Osteocyte (in vitro differentiated cells): Measurements from ENCODE around the gene GLIS1. TPM values are rescaled to one million over a fixed set of nuclear protein-coding genes. Genes with fewer than 3 reads are reported as not detected.

ENCODE experiments used
- DNase-seq: peaks from one replicate; pipeline ENCODE4 v3.0.0; 2021; ENCODE audit warnings: mixed read lengths; ENCODE audit not compliant: unreplicated experiment; ENCODE audit errors: extremely low spot score
- H3K27ac Mint-ChIP-seq: one replicate; pipeline ENCODE4 v1.8.0; 2021; ENCODE audit warnings: mild to moderate bottlenecking, mixed read lengths; ENCODE audit not compliant: unreplicated experiment
- H3K27me3 Mint-ChIP-seq: one replicate; pipeline ENCODE4 v1.8.0; 2021; ENCODE audit warnings: mixed read lengths; ENCODE audit not compliant: unreplicated experiment
- H3K36me3 Mint-ChIP-seq: one replicate; pipeline ENCODE4 v1.8.0; 2021; ENCODE audit warnings: mixed read lengths; ENCODE audit not compliant: unreplicated experiment
- H3K4me1 Mint-ChIP-seq: one replicate; pipeline ENCODE4 v1.8.0; 2021; ENCODE audit warnings: mixed read lengths; ENCODE audit not compliant: unreplicated experiment
- H3K4me3 Mint-ChIP-seq: one replicate; pipeline ENCODE4 v1.8.0; 2021; ENCODE audit warnings: mild to moderate bottlenecking, moderate library complexity, mixed read lengths; ENCODE audit not compliant: unreplicated experiment
- H3K9me3 Mint-ChIP-seq: one replicate; pipeline ENCODE4 v1.8.0; 2021; ENCODE audit warnings: mixed read lengths; ENCODE audit not compliant: unreplicated experiment
- total RNA-seq: library from RNA; stranded (reverse); gene quantifications from 2 replicates; pipeline ENCODE4 v1.2.1, GENCODE V29; 2021
- TF ChIP-seq, protein P1 (sequence below): fragments of 200-600 bp; sonication (generic); IDR thresholded peaks from 2 replicates; pipeline ENCODE4 v1.5.0; 2021; ENCODE audit warnings: antibody characterized with exemption, mild to moderate bottlenecking, moderate library complexity

Gene GLIS1
- total RNA-seq, 1 donor from 2014 or later = 38.3 TPM

DNA sequence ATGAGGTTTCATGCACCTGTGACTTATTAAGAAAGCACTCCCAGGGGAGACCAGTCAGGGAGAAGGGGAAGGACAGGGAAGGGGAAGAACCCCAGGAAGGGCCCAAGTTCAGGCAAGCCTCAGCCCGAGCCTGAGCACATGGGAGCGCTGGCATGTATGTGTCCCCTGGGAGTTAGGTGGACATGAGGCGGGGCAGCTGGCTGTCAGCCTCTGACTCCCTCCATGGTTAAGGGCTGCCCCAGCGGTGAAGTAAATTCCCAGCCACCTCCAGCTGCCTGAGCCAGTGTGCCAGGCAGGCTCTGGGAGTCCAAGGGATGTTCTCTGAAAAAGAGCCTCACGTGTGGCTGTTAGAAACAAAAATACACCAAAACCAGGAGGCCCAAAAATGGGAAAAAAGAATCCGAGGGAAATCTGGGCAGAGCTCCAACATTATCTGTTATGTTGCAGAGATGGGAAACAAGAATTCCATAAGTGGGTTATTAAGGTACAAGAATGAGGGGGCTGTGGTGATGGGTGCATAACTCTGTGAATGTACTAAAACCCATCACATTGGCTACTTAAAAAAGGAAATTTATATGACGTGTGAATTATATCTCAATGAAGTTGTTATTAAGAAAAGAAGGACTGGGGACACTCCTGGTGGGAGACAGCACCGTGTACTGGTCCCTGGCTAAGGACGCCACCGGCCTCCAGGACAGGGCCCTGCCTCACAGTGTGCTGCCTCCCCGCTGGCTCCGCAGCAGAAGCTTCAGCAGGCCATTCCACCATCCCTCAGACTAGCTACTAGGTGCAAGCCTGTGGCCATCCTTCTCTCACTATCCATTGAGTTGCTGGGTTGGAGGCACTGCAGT, 261.1 kb downstream of the GLIS1 start:
- DNase-seq = no peak
- Mint-ChIP-seq H3K4me3 (no peak overlapping the region), H3K4me1 (peaks cover 7% of the 10 kb centered on the region), H3K27me3 (peaks cover 41% of the 10 kb centered on the region), H3K9me3 (no peaks in the 10 kb centered on the region), H3K27ac (no peak overlapping the region), H3K36me3 (no peaks in the 10 kb centered on the region)
- TF ChIP-seq, protein P1, sequence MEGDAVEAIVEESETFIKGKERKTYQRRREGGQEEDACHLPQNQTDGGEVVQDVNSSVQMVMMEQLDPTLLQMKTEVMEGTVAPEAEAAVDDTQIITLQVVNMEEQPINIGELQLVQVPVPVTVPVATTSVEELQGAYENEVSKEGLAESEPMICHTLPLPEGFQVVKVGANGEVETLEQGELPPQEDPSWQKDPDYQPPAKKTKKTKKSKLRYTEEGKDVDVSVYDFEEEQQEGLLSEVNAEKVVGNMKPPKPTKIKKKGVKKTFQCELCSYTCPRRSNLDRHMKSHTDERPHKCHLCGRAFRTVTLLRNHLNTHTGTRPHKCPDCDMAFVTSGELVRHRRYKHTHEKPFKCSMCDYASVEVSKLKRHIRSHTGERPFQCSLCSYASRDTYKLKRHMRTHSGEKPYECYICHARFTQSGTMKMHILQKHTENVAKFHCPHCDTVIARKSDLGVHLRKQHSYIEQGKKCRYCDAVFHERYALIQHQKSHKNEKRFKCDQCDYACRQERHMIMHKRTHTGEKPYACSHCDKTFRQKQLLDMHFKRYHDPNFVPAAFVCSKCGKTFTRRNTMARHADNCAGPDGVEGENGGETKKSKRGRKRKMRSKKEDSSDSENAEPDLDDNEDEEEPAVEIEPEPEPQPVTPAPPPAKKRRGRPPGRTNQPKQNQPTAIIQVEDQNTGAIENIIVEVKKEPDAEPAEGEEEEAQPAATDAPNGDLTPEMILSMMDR = no peak

DNA sequence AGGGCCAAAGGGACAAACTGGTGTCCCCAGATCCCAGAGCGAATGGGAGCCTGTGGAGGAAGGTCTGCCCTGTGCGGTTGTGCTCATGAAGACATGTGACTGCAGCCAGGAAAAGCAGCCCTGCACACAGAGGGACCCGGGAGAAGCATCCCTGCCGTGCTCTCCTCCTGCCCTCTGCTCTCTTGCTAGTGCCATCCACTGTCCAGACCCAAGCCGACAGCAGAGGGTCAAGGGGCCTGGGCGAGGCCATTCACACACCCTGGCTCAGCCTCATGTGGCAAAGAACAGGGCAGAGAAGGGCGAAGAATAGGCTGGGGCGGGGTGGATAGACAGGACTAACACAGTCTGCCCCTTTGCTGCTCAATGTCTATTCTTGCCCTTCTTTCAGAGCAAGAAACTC, 262.4 kb downstream of the GLIS1 start:
- Mint-ChIP-seq H3K9me3 (no peaks in the 10 kb centered on the region), H3K27me3 (peaks cover 33% of the 10 kb centered on the region), H3K4me3 (no peak overlapping the region), H3K4me1 (peaks cover 7% of the 10 kb centered on the region), H3K27ac (no peak overlapping the region), H3K36me3 (no peaks in the 10 kb centered on the region)
- TF ChIP-seq, protein P1 = no peak
- DNase-seq = no peak

DNA sequence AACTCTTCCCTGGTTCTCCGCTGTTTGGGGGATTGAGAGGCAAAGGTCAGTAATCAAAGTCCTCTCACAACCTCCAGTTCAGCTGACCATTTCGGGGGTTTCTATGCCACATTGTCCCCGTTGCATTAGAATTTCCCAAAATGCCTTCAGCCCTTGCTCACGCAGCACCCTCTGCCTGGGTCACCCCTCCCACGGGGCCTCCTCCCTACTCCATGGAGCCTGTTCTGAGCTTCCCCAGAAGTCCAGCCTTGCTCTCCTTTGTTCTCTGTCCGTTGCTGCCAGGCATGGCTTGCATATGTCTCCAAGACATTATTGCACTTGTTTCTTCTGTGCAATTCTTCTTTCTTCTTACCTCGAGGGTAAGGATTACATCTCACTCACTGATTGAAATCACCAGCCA, 263.3 kb downstream of the GLIS1 start:
- Mint-ChIP-seq H3K36me3 (no peaks in the 10 kb centered on the region), H3K9me3 (no peaks in the 10 kb centered on the region), H3K4me3 (no peak overlapping the region), H3K27me3 (peaks cover 30% of the 10 kb centered on the region), H3K4me1 (peaks cover 7% of the 10 kb centered on the region), H3K27ac (no peak overlapping the region)
- TF ChIP-seq, protein P1 = no peak
- DNase-seq = no peak

DNA sequence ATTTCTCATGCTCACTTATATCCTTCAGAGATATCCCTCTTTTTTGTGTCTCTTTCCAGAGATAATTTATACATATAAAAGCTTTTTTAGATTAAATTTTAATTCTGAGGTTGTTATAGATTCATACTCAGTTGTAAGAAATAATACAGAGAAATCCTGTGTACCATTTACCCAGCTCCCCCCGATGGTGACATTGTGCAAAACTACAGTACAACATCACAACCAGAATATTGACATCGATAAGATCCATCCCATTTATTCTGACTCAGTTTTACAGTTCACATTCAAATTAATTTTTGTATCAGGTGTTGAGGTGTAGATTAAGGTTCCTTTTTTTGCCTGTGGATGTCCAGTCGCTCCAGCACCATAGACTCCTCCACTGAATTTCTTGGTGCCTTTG, 265.5 kb downstream of the GLIS1 start:
- H3K27ac Mint-ChIP-seq = no peak overlapping the region

DNA sequence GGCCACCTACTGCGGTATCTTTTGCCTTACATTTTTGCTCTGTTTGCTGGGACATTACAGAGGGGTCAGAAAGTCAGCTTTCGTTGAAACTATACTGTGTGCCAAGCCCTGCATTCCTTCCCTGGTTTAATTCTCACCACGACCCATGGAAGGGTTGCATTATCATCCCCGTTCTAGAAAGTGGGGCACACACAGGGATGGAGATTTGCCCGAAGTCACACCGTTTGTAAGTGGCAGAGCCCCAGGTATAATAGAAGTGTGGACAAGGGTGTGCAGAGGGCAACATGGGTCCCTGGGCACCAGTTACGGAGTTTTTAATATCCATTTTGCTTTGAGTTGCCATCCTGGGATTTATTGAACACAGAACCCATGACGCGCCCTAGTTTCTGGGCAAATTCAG, 268.0 kb downstream of the GLIS1 start:
- Mint-ChIP-seq H3K4me1 (peaks cover 3% of the 10 kb centered on the region), H3K27me3 (peaks cover 4% of the 10 kb centered on the region), H3K27ac (no peak overlapping the region), H3K36me3 (no peaks in the 10 kb centered on the region), H3K9me3 (no peaks in the 10 kb centered on the region), H3K4me3 (no peak overlapping the region)
- TF ChIP-seq, protein P1 = no peak
- DNase-seq = no peak

More for the DNA sequence above, 265.5 kb downstream of the GLIS1 start:
- Mint-ChIP-seq H3K36me3 (no peaks in the 10 kb centered on the region), H3K4me1 (peaks cover 10% of the 10 kb centered on the region), H3K4me3 (no peak overlapping the region), H3K9me3 (no peaks in the 10 kb centered on the region), H3K27me3 (peaks cover 23% of the 10 kb centered on the region)
- TF ChIP-seq, protein P1 = peak; percentile 47
- no peak for DNase-seq
